RWPE2 (cell line): Measurements from ENCODE around the gene MRGPRG.

Experiments used
- ATAC-seq: fragments of 200-7000 bp; cut with Tn5 transposase; 3 replicates; pipeline ENCODE4 v1.9.1; 2021; ENCODE audit warnings: low read depth
- DNase-seq: peaks from one replicate; pipeline ENCODE4 v3.0.0-alpha.2; 2020; ENCODE audit warnings: low spot score
- H3K27ac ChIP-seq: fragments of 450-650 bp; 2 replicates; pipeline ENCODE4 v1.5.1; 2017; ENCODE audit warnings: mild to moderate bottlenecking; ENCODE audit not compliant: poor library complexity, severe bottlenecking
- H3K27me3 ChIP-seq: fragments of 250-450 bp; sonication (Bioruptor Pico); 2 replicates; pipeline ENCODE4 v1.5.1; 2021; ENCODE audit warnings: mild to moderate bottlenecking, moderate library complexity; ENCODE audit not compliant: insufficient read depth, poor library complexity, severe bottlenecking
- H3K36me3 ChIP-seq: fragments of 250-450 bp; sonication (Bioruptor Pico); 2 replicates; pipeline ENCODE4 v1.5.1; 2020; ENCODE audit warnings: low read depth, mild to moderate bottlenecking, moderate library complexity
- H3K4me1 ChIP-seq: fragments of 250-450 bp; sonication (Bioruptor Pico); 2 replicates; pipeline ENCODE4 v1.5.1; 2021; ENCODE audit warnings: mild to moderate bottlenecking, moderate library complexity; ENCODE audit not compliant: insufficient read depth, poor library complexity, severe bottlenecking
- H3K4me3 ChIP-seq: fragments of 250-450 bp; sonication (Bioruptor Pico); 2 replicates; pipeline ENCODE4 v1.5.1; 2021; ENCODE audit warnings: mild to moderate bottlenecking, moderate library complexity; ENCODE audit not compliant: severe bottlenecking
- H3K9me3 ChIP-seq: fragments of 250-450 bp; sonication (Bioruptor Pico); 2 replicates; pipeline ENCODE4 v1.5.1; 2021; ENCODE audit warnings: mild to moderate bottlenecking, moderate library complexity; ENCODE audit not compliant: severe bottlenecking
- CTCF ChIP-seq: fragments of 450-650 bp; IDR thresholded peaks from one replicate; pipeline ENCODE4 v1.5.1; 2017; ENCODE audit warnings: mild to moderate bottlenecking, moderate library complexity; ENCODE audit not compliant: poor library complexity, severe bottlenecking

MRGPRG gene

DNA sequence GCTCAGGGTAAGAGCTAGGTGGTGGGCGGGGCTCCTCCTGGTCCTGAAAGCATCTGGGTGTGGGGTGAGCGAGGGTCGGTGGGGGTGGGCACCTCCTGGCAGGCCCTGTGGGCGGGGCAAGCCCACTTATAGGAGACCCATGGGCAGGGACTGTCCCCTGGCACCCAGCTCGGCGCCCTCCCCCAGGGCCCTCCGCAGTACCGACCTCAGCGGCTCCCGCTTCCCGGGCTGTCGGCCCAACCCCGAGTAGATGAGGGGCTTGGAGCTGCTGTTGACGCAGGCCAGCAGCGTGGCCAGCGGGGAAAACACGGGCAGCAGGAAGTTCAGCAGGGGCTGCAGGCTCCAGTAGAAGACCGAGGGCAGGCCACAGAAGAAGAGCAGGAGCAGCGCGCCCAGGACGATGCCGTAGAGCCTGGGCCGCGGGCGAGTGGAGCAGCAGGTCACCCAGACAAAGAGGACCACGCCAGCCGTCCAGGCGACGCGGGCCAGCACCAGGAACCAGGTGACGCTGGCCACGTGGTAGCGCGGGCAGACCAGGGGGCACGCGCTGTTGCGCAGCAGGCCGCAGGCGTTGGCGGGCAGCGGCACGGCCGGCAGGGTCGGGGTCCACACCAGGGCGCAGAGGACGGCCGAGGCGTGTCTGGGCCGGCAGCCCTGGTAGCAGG, 663 bp downstream of the MRGPRG start:
- ATAC-seq (no peak), DNase-seq (no peak)
- Histone ChIP-seq H3K36me3 (no peaks in the 10 kb centered on the region), H3K4me1 (no peaks in the 10 kb centered on the region), H3K4me3 (no peak overlapping the region), H3K27me3 (peaks cover 41% of the 10 kb centered on the region), H3K27ac (no peak overlapping the region), H3K9me3 (no peaks in the 10 kb centered on the region)
- TF ChIP-seq CTCF = no peak

DNA sequence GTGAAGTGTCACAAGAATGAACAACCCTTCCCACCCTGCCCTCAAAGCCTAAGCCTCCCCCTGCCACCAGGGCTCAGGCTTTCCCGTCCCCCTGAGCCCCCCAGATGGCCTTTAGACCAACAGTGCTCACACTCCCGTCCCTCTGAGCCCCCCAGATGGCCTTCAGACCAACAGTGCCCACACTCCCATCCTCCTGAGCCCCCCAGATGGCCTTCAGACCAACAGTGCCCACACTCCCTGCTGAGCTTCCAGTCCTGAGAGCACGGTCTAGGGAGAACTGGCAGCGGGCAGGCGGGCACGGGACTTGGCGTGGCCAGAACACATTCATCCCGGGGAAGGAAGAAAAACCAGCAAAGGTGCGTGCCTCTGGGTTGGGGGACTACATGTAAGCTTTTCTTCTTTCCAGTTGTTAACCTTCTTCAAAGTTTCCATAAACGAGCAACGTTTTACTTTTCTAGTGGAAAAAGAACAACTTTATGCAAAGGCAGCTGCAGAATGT, 2.5 kb downstream of the MRGPRG start:
- Histone ChIP-seq H3K9me3 (peaks cover 3% of the 10 kb centered on the region), H3K27me3 (peaks cover 28% of the 10 kb centered on the region), H3K36me3 (no peaks in the 10 kb centered on the region), H3K4me1 (no peaks in the 10 kb centered on the region), H3K4me3 (no peak overlapping the region), H3K27ac (no peak overlapping the region)
- ATAC-seq = no peak
- no peak for TF ChIP-seq CTCF
- no peak for DNase-seq

DNA sequence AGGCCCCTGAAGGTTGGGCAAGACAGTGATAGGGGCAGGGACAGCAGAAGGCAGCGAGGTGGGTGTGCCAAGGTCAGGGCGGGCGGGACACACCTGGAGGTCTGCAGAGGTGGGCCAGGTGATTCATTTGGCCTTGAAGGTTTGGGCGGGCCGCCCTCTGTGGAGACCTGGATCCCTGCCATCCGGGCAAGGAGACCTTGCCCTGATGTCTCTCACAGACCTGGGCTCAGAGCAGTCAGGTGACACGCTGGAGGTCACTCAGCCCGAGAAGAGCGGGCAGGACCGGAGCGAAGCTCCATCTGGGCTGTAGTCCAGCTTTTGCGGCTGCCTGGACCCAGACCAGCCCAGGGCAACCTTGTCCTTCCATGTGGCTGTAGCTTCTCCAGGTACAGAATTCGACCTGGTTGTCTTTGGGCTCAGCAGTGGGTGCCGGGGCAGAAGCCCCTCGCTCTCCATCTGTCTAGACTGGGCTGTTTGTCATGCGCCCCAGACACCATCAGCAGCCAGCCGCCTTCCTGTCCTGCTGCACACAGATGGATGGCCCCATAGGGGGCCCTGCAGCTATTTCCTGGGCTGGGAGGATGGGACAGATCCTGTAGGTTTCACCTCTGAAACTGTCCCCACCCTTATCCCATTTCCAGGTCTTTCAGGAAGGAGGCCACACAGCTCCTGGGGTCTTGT, 3.1 kb downstream of the MRGPRG start:
- H3K9me3 ChIP-seq = peaks cover 4% of the 10 kb centered on the region
- no peak overlapping the region for H3K27ac ChIP-seq
- H3K27me3 ChIP-seq = peaks cover 22% of the 10 kb centered on the region
- no peaks in the 10 kb centered on the region for H3K36me3 ChIP-seq
- ATAC-seq = no peak
- DNase-seq = no peak
- H3K4me3 ChIP-seq = no peak overlapping the region
- TF ChIP-seq CTCF = no peak
- no peaks in the 10 kb centered on the region for H3K4me1 ChIP-seq

- Histone ChIP-seq H3K27ac (no peak overlapping the region), H3K4me1 (no peaks in the 10 kb centered on the region), H3K27me3 (peaks cover 14% of the 10 kb centered on the region), H3K4me3 (no peak overlapping the region), H3K36me3 (no peaks in the 10 kb centered on the region), H3K9me3 (peaks cover 4% of the 10 kb centered on the region)
- TF ChIP-seq CTCF = no peak
- ATAC-seq (no peak), DNase-seq (no peak)
These were observed 4.3 kb downstream of the MRGPRG start for GRCh38 chr11:3214420-3214699.

GRCh38 chr11:3213659-3214419, 4.8 kb downstream of the MRGPRG start:
- Histone ChIP-seq H3K27me3 (peaks cover 11% of the 10 kb centered on the region), H3K36me3 (no peaks in the 10 kb centered on the region), H3K4me1 (no peaks in the 10 kb centered on the region), H3K9me3 (peaks cover 4% of the 10 kb centered on the region), H3K27ac (no peak overlapping the region), H3K4me3 (no peak overlapping the region)
- DNase-seq = no peak
- TF ChIP-seq CTCF = no peak
- no peak for ATAC-seq
